Activated CD4-positive, CD25-positive, alpha-beta regulatory T cell treated with anti-CD3 and anti-CD28 coated beads, Interleukin-2, amount 50 U/mL, for 24 hours (primary cell): ENCODE measurements around the gene TNFRSF1B.
"Not testable (repeated sequence)": the region's sequence is repeated elsewhere in the genome, so short reads cannot be mapped to it uniquely, and the experiment has no call there.

Experiments used
- ATAC-seq, 2 donors: fragments of 150-1000 bp; cut with Tn5 transposase; one replicate each; pipeline ENCODE4 v1.10.0; 2021; ENCODE audit warnings: mild to moderate bottlenecking in 1 of 2, moderate library complexity in 1 of 2

TNFRSF1B gene

DNA sequence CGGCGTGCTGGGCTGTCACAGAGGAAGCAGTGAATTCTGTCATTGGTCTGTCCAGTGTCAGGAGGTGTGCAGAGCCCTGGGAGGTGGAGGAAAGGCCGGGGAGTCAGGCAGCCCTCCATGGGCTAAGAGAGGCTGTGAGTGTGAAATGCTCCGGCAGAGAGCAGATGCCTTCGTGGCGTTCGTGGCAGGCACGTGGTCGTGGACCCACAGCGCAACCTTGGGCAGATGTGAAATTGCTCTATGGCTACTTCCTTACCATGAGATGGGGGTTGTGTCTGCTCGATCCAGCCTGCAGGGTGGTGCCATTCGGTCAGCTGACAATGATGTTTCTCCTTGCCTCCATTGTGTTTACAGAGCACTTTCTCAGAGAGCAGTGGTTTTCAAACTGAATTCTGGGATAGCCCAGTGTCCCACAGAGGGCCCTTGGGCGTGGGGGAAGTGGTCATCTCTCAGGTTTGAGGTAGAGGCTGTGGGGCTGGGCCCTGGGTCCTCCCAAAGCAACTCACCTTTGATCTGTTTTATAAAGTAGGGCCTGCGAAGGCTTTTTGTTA lies 27.9 kb downstream of the TNFRSF1B start:
- ATAC-seq = no peak

DNA sequence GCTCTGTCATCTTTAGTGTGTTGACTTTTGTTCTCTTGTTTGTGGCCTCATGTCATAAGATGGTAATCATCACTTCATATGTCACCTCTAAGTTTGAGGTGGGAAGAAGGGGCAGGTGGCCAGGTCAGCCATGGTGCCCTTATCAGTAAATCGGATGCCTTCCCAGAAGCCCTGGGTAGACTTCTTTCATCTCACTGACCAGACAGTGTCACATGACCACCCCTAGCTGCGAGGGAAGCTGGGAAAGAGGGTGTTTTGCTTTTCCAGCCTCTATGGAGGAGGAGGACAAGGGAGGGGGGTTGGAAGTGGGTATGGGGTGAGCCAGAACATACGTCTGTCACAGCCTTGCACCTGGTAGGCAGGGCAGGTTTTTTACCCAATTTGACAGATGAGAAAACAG lies 28.6 kb downstream of the TNFRSF1B start:
- ATAC-seq = no peak

DNA sequence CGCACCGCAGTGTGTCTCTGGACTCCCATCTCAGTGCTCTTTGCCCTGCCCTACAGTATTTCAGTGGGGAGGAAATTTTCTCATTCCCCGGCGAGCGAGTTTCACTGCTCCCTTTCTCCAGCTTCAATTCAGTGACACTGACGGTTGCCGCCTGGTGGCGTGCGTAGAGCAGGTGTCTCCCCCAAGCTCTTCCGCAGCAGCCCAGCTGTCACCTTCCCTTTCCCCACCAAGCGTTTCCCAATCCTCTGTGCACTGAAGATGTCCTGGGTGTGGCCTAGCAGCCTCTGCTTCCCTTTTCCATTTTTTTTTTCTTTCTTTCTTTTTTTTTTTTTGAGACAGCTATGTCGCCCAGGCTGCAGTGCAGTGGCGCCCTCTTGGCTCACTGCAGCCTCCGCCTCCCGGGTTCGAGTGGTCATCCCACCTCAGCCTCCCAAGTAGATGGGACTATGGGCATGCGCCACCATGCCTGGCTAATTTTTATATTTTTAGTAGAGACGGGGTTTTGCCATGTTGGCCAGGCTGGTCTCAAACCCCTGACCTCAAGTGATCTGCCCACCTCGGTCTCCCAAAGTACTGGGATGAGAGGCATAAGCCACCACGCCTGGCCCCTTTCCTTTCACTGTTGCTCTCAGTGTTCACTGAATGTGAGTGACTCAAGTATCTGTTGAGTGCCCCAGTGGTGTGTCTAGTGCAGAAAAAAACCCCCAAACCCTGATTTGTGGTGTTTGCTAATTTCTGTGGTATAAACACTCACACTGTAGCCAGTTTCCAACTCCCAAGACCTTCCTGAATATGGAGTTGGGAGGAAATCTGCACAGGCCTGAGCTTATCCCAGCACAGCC lies 30.1 kb downstream of the TNFRSF1B start:
- peak; percentile 35 to 48 for ATAC-seq

DNA sequence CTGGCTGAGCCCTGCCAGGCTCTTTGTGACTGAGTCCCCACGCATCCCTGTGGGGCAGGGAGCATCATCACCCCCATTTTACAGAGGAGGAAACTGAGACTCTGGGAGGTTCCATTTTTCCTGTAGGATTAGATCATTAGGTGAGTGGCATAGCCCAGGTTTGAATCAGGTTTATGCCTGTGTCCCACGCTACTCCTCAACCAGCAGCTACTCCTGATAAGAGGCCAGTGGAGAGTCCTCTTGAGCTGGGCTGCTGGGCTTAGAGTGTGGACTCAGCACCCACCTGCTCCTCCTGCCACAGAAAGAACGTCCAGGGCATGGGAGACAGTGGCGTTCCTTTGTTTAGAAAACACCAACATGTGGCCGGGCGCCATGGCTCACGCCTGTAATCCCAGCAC lies 30.7 kb downstream of the TNFRSF1B start:
- ATAC-seq = no peak

DNA sequence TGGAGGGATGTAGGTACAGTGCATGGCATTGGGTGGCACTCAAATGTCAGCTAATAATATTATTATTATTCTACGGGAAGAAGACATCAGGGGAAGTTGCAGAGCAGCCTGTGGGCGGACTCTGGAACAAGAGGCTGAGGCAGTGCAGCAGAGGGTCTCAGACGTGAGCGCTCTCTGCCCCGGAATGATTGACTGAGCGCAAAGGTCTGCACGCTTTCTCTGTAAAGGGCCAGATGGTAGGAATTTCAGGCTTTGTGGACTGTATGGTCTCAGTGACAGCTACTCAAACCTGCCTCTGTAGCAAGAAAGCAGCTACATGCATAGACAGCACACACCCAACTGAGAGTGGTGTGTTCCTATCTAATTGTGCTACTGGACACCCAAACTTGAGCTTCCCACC lies 33.4 kb downstream of the TNFRSF1B start:
- ATAC-seq = no peak

DNA sequence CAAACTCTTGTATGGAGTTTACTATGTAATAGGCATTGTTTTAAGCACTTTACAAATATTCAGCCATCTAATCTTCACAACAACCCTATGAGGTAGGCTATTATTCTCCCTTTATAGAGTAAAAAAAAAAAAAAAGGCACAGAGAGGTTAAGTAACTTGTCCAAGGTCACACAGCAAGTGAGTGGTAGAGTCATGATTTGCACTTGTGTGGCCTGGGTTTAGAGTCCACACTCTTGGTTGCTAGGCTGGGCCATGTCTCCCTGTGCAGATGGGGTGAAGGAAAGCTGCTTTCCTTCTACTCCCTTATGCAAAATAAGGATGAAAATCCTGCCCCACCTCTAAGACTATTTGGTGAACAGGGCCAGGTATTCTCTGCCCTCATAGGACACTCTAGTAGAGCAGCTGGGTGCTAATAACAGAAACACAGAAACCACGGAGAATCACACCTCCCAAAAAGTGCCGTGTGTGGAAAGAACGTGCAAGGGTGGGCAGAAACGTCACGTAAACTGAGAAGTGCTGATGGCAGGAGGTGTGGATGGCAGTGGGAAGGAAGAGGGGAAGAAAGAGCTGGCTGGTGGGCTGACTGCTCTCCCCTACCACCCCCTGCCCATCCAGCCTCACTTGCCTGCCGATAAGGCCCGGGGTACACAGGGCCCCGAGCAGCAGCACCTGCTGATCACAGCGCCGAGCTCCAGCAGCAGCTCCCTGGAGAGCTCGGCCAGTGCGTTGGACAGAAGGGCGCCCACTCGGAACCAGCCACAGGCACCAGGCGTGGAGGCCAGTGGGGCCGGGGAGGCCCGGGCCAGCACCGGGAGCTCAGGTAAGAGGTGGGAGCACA lies 34.8 kb downstream of the TNFRSF1B start:
- peak; percentile 25 to 28 for ATAC-seq

DNA sequence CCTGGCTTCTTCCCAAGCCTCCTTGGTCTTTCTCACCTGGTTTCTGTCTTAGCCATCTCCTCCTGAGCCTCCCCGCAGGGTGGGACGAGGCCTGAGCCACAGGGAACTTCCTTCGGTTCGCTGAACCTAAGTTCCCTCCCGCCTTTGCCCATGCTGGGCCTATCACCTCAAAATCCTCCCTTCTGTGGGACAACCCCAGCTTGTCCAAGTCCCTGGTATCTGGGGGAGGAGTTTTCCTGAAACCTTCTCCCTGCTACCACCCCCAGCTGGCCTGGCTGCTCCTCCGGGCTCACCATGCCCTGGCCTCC lies 35.4 kb downstream of the TNFRSF1B start:
- ATAC-seq = no peak

DNA sequence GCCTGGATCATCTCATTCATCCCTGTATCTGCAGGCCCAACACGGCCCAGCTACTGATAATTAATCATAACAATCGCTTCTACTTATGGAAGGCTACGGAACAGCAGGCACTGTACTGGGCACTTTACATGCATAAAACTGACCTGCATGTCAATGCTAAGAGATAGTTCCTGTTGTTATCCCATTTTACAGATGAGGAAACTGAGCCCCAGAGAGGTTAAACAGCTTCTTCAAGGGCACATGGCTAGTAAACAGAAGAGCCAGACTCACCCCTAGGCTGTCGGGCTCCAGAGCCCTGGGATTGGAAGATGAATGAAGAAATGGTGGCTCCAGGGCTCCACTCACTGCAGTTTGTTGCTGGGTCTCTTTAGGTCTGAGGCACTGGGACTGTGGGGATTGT lies 35.8 kb downstream of the TNFRSF1B start:
- no peak for ATAC-seq

DNA sequence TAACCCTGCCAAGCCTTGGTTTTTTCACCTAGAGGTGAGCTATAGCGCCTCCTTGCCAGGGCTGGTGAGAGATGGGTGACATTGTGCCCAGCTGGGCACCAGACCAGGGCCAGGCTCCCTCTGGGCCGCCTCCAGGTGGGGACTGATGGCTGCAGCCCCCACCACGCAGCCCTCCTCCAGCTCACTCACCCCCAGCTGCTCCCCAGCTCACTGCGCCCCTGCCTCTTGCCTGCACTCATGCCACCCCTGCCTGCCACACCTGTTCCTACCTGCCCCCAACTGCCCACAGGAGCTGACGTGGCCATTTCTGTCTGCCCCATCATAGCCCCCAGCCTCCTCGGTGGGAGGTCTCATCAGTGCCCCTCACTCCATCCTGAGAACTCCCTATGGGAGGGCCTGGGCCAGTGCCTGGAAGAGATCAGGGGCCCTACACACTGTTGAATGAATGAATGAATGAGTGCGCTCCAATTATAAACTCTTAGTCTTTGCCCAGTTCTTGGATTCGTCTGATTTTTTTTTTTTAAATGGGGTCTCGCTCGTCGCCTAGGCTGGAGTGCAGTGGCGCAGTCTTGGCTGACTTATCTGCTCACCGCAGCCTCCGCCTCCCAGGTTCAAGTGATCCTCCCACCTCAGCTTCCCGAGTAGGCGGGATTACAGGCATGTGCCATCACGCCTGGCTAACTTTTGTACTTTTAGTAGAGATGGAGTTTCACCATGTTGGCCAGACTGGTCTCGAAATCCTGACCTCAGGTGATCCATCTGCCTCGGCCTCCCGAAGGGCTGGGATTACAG lies 36.6 kb downstream of the TNFRSF1B start:
- ATAC-seq = peak in 1 of 2 donors; percentile 20

DNA sequence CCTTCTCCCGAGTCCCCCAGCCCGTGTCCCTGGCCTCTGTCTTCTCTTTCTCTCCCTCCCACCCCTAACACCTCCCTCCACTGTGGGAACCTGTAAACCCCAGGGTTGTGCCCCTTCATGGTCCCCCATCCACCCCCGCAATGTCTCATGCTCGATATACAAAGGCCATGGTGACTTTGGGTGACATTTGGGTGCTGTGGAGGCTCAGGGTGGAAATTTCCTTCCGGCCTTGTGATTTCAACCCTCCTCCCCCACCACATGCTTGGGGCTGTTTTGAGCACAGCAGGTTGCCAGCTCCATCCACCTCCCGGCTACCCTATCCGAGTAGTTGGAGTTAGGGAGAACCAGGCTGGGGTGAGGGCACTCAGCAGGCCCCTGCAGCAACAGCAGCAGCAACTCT lies 37.3 kb downstream of the TNFRSF1B start:
- peak; percentile 62 to 68 for ATAC-seq

DNA sequence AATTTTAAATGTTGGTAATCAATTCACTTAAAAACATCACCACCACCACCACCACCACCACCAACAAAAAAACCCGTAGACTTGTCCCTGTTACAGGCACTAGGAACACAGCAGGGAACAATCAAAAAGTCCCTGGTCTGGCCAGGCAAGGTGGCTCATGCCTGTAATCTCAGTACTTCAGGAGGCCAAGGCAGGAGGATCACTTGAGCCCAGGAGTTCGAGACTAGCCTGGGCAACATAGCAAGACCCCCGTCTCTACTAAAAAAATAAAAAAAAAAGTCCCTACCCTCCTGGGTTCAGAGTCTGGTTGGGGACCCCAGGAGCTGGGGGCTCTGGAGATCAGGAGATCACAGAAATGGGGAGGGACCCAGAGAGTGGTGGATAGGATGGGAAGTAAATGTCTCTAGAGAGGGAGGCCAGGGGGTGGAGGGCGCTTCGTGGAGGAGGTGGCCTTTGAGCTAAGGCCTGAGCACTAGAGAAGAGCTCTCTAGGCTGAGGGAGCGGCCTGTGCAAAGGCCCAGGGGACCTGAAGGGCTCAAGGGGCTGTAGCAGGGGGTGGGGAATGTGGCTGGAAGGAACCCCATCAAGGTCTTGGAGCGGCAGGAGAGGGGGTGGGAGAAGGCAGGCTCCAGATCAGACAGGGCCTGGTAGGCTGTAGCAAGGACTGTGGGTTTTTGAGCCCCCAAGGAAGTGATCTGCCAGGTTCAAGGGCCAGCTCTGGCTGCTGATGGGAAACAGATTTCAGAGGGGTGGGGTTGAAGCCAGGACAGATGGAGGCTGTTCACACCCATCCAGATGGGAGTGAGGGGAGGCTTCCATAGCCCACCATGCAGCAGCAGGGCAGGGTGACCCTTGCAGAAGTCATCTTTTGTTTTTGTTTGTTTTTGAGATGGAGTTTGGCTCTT lies 38.2 kb downstream of the TNFRSF1B start:
- ATAC-seq = no peak

DNA sequence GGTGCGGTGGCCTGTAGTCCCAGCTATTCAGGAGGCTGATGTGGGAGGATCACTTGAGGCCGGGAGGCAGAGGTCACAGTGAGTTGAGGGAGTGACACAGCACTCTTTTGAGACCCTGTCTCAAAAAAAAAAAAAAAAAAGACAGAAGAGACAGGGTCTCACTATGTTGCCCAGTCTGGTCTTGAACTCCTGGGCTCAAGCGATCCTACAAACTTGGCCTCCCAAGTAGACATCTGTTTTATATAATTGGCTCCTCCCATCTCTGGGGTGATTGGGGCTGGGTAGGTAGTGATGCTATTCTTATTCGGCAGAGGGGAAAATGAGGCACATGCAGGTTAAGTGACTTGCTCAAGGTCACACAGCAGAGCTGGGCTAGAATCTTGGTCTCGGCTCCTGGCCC lies 39.4 kb downstream of the TNFRSF1B start:
- no peak for ATAC-seq

DNA sequence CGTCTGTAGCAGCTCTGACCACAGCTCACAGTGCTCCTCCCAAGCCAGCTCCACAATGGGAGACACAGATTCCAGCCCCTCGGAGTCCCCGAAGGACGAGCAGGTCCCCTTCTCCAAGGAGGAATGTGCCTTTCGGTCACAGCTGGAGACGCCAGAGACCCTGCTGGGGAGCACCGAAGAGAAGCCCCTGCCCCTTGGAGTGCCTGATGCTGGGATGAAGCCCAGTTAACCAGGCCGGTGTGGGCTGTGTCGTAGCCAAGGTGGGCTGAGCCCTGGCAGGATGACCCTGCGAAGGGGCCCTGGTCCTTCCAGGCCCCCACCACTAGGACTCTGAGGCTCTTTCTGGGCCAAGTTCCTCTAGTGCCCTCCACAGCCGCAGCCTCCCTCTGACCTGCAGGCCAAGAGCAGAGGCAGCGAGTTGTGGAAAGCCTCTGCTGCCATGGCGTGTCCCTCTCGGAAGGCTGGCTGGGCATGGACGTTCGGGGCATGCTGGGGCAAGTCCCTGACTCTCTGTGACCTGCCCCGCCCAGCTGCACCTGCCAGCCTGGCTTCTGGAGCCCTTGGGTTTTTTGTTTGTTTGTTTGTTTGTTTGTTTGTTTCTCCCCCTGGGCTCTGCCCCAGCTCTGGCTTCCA lies 40.1 kb downstream of the TNFRSF1B start:
- ATAC-seq = no peak

DNA sequence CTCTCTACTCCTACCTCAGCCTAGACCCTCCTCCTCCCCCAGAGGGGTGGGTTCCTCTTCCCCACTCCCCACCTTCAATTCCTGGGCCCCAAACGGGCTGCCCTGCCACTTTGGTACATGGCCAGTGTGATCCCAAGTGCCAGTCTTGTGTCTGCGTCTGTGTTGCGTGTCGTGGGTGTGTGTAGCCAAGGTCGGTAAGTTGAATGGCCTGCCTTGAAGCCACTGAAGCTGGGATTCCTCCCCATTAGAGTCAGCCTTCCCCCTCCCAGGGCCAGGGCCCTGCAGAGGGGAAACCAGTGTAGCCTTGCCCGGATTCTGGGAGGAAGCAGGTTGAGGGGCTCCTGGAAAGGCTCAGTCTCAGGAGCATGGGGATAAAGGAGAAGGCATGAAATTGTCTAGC lies 41.5 kb downstream of the TNFRSF1B start:
- ATAC-seq = no peak

DNA sequence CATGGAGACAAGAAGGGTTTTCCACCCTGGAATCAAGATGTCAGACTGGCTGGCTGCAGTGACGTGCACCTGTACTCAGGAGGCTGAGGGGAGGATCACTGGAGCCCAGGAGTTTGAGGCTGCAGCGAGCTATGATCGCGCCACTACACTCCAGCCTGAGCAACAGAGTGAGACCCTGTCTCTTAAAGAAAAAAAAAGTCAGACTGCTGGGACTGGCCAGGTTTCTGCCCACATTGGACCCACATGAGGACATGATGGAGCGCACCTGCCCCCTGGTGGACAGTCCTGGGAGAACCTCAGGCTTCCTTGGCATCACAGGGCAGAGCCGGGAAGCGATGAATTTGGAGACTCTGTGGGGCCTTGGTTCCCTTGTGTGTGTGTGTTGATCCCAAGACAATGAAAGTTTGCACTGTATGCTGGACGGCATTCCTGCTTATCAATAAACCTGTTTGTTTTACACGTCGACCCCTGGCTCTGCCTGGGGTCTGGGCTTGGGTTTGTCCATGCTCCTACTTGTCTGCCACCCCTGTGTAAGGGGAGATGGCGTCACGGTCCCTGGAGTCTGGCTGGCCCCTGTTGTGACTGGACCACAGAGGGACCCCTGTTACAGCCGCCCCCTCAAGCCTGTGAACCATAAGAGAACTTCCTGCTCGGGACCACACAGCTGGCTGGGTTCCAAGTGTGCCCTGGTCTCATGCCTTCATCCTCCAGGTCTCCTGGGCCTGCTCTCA lies 42.1 kb downstream of the TNFRSF1B start:
- peak; percentile 41 to 48 for ATAC-seq

DNA sequence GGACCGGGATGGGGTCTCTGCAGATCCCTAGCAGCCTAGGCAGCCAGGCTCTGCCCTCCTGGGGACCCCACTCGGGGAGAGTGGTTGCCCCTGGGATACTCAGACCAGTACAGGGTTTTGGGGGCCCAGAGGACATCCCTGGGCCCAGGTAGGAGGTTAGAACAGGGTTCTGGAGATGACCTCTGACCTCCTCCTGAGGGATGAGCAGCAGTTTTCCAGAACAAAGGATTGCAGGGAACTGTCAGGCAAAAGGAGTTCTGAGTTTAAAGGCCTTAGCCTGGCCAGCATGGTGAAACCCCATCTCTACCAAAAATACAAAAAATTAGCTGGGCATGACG lies 42.7 kb downstream of the TNFRSF1B start:
- ATAC-seq = no peak

DNA sequence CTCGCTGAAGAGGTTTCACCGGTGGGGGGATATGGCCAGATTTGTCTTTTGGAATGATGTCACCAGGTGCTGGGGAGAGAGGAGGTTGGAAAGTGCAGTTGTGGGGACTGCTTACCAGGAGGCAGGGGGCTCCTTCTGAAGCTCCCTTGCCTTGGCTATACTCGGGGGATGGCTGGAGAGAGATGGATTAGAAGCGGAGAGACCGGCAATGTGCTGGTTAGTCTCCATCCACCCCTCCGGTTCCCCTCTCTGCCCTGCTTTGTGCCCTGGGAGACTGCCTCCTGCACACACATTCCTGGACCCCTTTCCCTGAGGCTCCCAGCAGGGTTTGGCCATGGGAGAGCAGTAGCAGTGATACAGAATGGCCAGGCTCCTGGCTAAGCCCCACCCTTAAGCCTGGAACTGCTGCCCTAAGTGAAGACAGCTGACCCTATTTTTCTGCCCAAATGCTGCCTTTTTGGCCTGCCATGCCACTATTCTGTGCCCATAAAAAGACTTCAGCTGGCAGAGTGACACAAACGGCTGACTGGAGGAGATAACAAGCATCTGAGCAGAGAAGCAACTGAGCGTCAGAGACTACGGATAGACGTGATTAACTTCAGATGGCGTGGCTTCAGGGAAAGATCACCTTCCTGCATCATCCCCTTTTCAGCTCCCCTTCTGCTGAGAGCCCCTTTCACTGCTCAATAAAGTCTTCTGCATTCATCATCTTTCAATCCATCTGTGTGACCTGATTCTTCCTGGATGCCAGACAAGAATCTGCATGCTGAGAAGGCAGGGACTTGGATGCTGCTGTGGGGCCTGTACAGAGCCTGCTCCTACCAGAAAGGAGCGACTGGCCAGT lies 48.5 kb downstream of the TNFRSF1B start:
- ATAC-seq = no peak

DNA sequence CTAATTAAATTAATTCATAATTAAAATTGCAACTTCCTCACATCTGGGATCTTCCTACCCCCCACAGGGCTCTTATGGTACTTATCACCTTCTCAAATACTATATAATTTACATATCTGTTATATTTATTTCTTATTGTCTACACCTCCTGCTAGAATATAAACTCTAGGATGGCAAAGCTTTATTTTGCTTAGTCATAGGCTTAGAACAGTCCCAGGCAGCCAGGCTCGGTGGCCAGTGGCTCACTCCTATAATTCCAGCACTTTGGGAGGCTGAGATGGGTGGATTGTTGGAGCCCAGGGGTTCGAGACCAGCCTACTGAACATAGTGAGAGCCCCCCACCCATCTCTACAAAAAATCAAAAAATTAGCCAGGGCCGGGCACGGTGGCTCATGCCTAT lies 53.0 kb downstream of the TNFRSF1B start:
- no peak for ATAC-seq

DNA sequence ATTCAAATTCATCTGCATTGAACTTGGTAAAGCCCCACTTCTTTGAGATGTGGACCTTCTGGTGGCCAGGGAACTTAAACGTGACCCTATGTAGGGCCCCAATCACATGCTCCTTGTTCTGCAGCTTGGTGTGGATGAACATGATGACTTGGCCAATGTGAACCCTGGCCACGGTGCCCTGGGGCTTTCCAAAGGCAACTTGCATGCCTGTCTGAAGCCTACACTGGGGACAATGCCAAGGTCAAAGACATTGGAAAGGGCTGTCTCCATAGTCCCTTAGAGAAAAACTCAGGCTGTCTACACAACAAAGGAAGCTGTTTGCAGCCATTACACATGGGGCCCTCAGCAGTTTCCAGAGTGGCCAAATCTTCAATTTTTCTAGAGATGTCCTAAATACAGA lies 54.1 kb downstream of the TNFRSF1B start:
- no peak for ATAC-seq

DNA sequence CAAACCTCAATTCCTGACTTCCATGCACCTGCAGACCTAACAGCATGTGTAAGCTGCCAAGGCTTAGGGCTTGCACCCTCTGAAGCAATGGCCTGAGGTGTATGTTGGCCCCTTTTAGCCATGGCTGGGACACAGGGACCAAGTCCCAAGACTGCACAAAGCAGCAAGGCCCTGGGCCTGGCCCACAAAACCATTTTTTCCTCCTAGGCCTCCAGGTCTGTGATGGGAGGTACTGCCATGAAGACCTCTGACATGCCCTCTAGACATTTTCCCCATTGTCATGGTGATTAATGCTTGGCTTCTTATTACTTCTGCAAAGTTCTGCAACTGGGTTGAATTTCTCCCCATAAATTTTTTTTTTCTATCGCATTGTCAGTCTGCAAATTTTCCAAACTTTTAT lies 55.9 kb downstream of the TNFRSF1B start:
- not testable (repeated sequence) for ATAC-seq
